ENCODE measurements around the gene CCDC191.

The CCDC191 gene

GRCh38 chr3:114052216-114052615, 4.1 kb downstream of the CCDC191 start:
- DNase-seq, result no peak

GRCh38 chr3:114043205-114043604, 13.1 kb downstream of the CCDC191 start:
- DNase-seq, result no peak

DNA sequence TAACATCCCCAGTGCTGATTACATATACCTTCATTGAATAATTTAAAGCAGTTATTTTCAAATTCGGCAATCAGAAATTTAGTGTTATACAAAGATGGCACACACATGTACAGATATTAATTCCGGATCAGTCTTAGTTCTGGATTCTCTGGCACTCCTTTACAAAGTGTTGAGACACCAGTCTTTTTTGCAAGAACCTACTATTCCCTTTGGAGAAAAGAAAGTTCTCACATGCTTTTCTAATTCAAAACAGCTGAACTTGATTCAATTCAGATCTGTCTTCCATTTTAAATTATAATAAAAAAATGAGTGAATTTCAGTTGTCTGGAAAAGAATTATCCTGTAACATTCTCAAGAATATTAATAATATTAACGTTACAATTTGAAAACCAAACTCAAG, 20.4 kb downstream of the CCDC191 start:
- no peak for DNase-seq

DNA sequence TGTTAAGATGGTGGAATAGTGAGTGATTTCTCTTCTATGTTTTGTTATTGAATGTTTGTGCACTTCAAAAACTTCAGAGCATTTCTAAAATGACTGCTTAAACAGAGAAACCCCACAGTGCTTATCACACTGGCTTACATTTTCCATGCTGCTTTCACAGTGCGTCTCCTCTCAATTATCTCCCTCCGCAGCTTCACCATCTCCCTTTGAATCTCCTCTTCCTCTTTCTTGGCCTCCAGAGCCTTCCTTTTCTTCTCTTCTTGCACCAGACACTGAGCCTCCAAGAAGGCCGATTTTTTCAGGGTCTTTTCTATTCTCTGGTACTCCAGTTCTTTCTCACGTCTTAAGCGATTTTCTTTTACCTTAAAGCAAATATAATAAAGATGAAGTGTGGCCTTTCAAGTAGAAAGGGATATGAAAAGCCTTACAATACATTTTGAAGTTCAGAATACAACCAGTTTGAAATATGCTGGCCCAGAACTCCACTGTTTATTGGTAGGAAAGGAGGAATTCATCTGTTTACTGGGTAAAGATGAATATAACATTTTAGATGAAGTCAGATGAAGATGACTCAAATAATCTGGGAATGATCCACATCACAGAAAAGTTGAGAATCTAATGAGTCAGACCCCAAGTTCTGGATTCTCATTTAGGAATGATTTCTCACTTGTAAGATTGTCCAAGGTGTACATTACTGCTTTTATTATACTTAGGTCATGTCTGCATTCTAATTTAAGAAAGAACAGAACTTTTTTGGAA, 21.4 kb downstream of the CCDC191 start:
- no peak for DNase-seq

DNA sequence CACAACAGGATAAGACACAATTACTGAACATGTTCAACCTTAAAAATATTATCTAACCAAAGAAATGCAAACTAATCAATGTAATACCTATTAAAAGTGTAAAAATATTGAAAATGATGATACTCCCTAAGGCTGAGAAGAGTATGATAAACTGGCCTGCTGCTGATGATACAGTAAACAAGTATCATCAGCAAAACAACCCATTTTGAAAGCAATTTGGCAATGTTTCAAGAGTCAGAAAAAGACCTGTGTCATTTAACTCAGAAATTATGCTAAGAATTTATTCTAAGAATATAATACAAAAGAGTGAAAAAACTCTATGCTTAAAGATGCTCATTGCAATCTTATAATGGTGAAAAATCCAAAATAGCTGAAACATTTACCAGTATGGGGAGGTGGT, 22.1 kb downstream of the CCDC191 start:
- DNase-seq, result no peak

GRCh38 chr3:114033721-114034120, 22.6 kb downstream of the CCDC191 start:
- no peak for DNase-seq

GRCh38 chr3:114026331-114026730, 30.0 kb downstream of the CCDC191 start:
- DNase-seq, result no peak

GRCh38 chr3:114025451-114025850, 30.9 kb downstream of the CCDC191 start:
- no peak for DNase-seq

DNA sequence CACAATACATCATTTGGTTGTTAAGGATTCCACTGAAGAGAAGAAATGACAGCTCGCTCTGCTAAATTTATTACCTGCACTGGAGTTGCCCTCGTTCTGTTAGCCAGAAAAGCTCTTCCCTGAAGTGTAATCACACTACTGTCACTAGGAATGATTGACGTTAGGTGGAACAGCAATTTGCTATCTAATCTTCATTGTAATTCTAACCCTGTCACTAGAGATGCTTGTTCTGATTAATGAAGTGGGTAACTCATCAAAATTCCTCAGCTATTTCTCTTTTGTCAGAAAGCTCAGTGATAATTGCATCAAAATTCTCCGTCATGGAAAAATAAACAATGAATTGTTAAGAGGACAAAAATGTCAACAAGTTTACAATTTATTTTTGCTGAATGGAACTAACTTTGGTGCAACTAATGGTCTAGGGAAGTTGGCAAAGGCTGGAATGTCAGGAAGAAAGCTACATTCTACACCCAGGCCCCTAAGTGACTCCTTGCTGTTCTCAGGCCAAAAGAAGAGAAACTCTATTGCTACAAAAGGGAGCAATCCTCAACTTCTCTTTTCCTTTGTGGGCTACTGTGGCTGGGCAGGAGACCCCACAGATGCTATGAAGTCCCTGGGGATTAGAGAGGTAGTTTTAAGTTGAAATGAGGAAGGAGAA, 34.1 kb downstream of the CCDC191 start:
- DNase-seq, result no peak

GRCh38 chr3:114020907-114021306, 35.4 kb downstream of the CCDC191 start:
- DNase-seq, result no peak

- DNase-seq, result no peak
Observed at GRCh38 chr3:114019486-114019885, 36.8 kb downstream of the CCDC191 start.

GRCh38 chr3:114014211-114014610, 42.1 kb downstream of the CCDC191 start:
- no peak for DNase-seq

DNA sequence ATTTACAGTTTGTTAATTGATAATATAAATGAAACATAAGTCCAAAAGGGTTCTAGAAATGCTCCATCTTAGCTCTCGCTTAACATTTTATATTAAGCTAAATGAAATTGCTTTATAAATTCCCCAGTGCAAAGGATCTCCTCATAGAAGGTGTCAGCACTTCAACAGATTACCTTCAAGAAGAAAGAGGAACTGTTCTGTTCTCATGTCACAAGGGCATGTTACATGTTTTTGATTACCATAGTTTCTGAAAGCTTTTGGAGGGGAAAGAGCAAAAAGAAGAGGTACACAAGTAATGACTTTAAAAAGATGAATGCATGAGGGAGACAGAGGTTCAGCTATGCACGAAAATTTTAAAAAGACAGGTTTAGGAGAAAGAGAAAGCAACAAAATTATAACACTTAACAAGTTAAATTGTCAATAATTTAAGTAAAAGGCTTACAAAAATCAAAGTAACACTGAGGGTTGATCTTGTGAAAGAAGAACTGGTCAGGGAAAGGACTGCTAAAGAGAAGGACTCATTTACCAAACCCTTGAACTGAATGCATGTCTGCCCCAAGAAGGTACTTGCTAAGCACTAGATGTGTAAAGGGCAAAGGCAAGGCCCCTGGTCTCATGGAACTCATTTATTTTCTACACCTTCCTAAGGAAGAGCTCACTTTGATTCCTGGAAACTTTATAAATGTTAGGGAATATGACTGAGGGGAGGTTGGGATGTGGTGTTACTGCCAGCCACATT, 45.1 kb downstream of the CCDC191 start:
- DNase-seq, result no peak

DNA sequence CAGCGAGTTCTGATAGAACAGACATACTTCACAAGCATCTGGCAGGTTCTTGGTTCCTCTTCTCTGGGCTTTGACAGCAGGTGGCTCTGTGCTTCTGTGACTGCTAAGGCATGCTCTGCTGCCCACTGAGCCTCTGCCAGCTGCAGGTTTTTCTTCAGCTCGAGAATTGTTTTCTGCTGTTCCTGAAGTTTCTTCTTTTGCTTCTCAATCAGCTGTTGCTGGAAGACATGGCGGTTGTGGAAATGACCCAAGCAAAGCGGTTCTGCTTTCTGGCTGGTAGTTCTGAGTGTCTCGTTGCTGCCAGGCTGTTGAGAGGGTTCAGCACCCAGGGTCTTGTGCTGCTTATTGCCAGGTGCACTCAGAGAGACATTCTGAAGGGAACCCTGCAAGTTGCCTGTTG, 50.8 kb downstream of the CCDC191 start:
- DNase-seq, result no peak

GRCh38 chr3:113985541-113985940, 70.8 kb downstream of the CCDC191 start:
- DNase-seq, result no peak

- DNase-seq, result no peak
Observed at GRCh38 chr3:113983544-113983943, 72.8 kb downstream of the CCDC191 start.

GRCh38 chr3:113981803-113982202, 74.5 kb downstream of the CCDC191 start:
- no peak for DNase-seq

DNA sequence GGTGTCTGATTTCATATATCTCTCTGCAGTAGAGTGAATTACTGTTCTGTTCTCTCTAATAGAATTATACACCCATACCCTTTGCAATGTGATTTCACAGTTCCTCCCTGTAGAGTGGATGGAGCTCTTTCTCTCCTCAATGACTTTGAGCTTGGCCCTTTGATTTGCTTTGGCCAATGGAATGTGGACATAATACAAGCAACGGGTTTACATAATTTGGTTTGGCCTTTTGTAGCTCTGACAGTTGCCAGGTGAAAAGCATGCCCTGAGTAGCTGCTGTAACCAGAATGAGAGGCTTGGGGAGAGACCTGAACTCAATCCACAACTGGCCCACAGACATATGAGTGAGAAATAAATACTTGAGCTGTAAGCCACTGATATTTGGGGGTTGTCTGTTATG, 76.4 kb downstream of the CCDC191 start:
- no peak for DNase-seq

DNA sequence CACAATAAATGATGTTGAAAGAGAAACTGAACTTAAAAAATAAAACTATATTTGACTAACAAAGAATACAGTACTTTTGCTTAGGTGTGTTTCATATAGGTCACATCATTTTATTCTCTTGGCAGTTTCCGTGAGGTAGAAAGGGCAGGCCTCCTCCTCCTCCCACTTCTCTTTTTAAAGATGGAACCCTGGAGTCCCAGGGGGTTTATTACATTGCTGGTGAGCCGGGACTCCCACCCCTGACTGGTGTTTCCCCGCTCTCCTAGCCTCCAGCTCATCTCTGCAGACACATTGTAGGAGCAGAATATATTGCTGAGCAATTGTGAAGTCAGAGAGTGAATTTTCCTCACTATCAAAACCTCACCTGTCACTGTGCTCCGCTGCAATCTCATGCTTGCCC, 78.5 kb downstream of the CCDC191 start:
- no peak for DNase-seq

- DNase-seq, result no peak
Observed at GRCh38 chr3:113968986-113969385, 87.3 kb downstream of the CCDC191 start.

DNA sequence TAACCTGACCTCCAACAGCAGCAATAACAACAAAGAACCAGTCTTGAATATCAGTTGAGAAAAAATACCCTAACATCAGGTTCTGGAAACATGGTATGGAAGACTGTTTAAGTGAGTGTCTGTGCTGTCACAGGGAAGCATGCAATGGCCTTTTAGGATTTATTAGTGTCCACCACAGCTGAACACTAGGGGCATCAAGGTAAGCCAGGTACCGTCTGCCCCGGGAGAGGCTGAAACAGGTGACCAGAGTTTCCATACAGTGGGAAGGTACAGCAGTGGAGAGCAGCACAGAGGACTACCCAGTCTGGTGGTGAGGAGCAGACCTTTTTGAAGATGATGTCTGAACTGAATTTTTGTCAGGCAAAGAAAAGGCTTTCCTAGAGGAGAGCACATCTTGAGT, 90.2 kb downstream of the CCDC191 start:
- DNase-seq, result no peak

DNA sequence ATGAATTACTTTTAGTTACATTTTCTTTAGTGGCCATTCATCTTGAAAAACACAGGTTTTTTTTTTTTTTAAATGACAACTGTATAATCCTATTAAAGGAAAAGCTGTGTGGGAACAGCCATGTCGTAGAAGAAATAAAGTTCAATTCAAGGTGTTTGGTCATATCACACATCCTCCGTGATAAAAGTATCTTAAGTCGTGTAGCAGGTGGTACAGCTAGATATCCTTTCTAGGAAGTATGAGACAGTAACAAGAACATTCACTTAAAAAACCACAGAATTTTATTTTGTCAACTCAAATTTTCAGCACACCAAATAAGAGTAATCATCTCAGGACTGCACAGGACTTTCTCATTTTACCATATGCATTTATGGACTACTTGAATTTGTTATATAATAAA, 92.4 kb downstream of the CCDC191 start:
- DNase-seq, result no peak

- no peak for DNase-seq
Observed at GRCh38 chr3:113954091-113954685, 102.1 kb downstream of the CCDC191 start.

GRCh38 chr3:113953677-113954076, 102.6 kb downstream of the CCDC191 start:
- DNase-seq, result no peak
